Activated CD8-positive, alpha-beta T cell treated with anti-CD3 and anti-CD28 coated beads for 36 hours (primary cell): ENCODE results near the gene GYG2. TPM values are rescaled to one million over a fixed set of nuclear protein-coding genes. Genes with fewer than 3 reads are reported as not detected.
"Not testable (repeated sequence)": the region's sequence is repeated elsewhere in the genome, so short reads cannot be mapped to it uniquely, and the experiment has no call there.

Experiments
- ATAC-seq: fragments of 200-7000 bp; cut with Tn5 transposase; one replicate; pipeline ENCODE4 v1.10.0; 2021; ENCODE audit warnings: mild to moderate bottlenecking, moderate library complexity
- CTCF ChIA-PET: fragments of 350-600 bp; sonication (Branson Sonifier 250); formaldehyde crosslinking; loops from one replicate; lab custom pipeline; 2021; ENCODE audit warnings: antibody characterized with exemption; lab: Charles Lee
- POLR2A ChIA-PET: fragments of 350-600 bp; sonication (Branson Sonifier 250); formaldehyde crosslinking; loops from one replicate; lab custom pipeline; 2021; ENCODE audit warnings: antibody characterized with exemption; lab: Charles Lee
- DNase-seq: peaks from one replicate; pipeline ENCODE4 v3.0.0-alpha.2; 2020
- H3K27ac Mint-ChIP-seq: one replicate; pipeline ENCODE4 v1.8.0; 2021; ENCODE audit warnings: mild to moderate bottlenecking, mixed read lengths
- H3K27me3 Mint-ChIP-seq: one replicate; pipeline ENCODE4 v1.8.0; 2021; ENCODE audit warnings: mixed read lengths
- H3K36me3 Mint-ChIP-seq: one replicate; pipeline ENCODE4 v1.8.0; 2021; ENCODE audit warnings: low read depth, mixed read lengths
- H3K4me1 Mint-ChIP-seq: one replicate; pipeline ENCODE4 v1.8.0; 2021; ENCODE audit warnings: low read depth, mixed read lengths
- H3K4me3 Mint-ChIP-seq: one replicate; pipeline ENCODE4 v1.8.0; 2021; ENCODE audit warnings: mild to moderate bottlenecking, moderate library complexity, mixed read lengths
- H3K9me3 Mint-ChIP-seq: one replicate; pipeline ENCODE4 v1.8.0; 2021; ENCODE audit warnings: mixed read lengths
- CTCF ChIP-seq: fragments of 200-600 bp; IDR thresholded peaks from one replicate; pipeline ENCODE4 v1.8.0; 2022; ENCODE audit warnings: antibody characterized with exemption, mild to moderate bottlenecking
- intact Hi-C: fragments of 100-400 bp; cut with micrococcal nuclease; formaldehyde crosslinking; loops from one replicate; pipeline ENCODE4 v1.10.0; 2022
- total RNA-seq, 2 experiments: library from RNA; stranded (reverse); gene quantifications; one replicate each; pipeline ENCODE4 v1.2.3, GENCODE V29; 2021

The GYG2 gene
- total RNA-seq, 2 experiments from 2014 or later: not detected

- H3K27me3 Mint-ChIP-seq, ATAC-seq, H3K9me3 Mint-ChIP-seq, H3K4me3 Mint-ChIP-seq, CTCF ChIA-PET, H3K4me1 Mint-ChIP-seq, H3K36me3 Mint-ChIP-seq, DNase-seq, POLR2A ChIA-PET, H3K27ac Mint-ChIP-seq, intact Hi-C loops: not testable (repeated sequence)
These were observed 24.5 kb upstream of the GYG2 start for GRCh38 chrX:2804106-2804843.

- POLR2A ChIA-PET, CTCF ChIA-PET, H3K36me3 Mint-ChIP-seq, intact Hi-C loops, H3K9me3 Mint-ChIP-seq, H3K4me1 Mint-ChIP-seq, H3K27ac Mint-ChIP-seq, H3K4me3 Mint-ChIP-seq, DNase-seq, H3K27me3 Mint-ChIP-seq, ATAC-seq: not testable (repeated sequence)
These were observed 23.9 kb upstream of the GYG2 start for GRCh38 chrX:2804858-2805257.

- Mint-ChIP-seq H3K4me1 (peaks cover 3% of the 10 kb centered on the region), H3K36me3 (no peaks in the 10 kb centered on the region), H3K4me3 (no peak overlapping the region), H3K27ac (no peak overlapping the region), H3K9me3 (no peaks in the 10 kb centered on the region), H3K27me3 (no peaks in the 10 kb centered on the region)
- CTCF ChIA-PET: no interaction called here
- POLR2A ChIA-PET: no interaction called here
- intact Hi-C loops: loop anchor here (10.0 kb wide), 1 partner anchor 166 kb away; no protein-coding TSS in a partner anchor
- no peak for ATAC-seq
- TF ChIP-seq CTCF: no peak
- no peak for DNase-seq
These were observed 17.5 kb upstream of the GYG2 start for GRCh38 chrX:2811271-2811670.

- H3K36me3 Mint-ChIP-seq, H3K27me3 Mint-ChIP-seq, POLR2A ChIA-PET, CTCF ChIA-PET, H3K4me1 Mint-ChIP-seq, H3K9me3 Mint-ChIP-seq: not testable (repeated sequence)
- H3K27ac Mint-ChIP-seq: peak overlapping the region; percentile 25
- intact Hi-C loops: loop anchor here (10.0 kb wide), 1 partner anchor 168 kb away; no protein-coding TSS in a partner anchor
- H3K4me3 Mint-ChIP-seq: peak overlapping the region; percentile 38
- peak; percentile 37 for DNase-seq
- peak; percentile 65 for ATAC-seq
- TF ChIP-seq CTCF: peak; percentile 30
These were observed 16.4 kb upstream of the GYG2 start for GRCh38 chrX:2812161-2812907.

- no peaks in the 10 kb centered on the region for H3K9me3 Mint-ChIP-seq
- no peaks in the 10 kb centered on the region for H3K27me3 Mint-ChIP-seq
- H3K4me3 Mint-ChIP-seq: no peak overlapping the region
- no peak for TF ChIP-seq CTCF
- intact Hi-C loops: loop anchor here (10.0 kb wide), 1 partner anchor 172 kb away; no protein-coding TSS in a partner anchor
- DNase-seq (no peak), ATAC-seq (no peak)
- peaks cover 6% of the 10 kb centered on the region for H3K4me1 Mint-ChIP-seq
- ChIA-PET POLR2A (no interaction called here), CTCF (no interaction called here)
- H3K27ac Mint-ChIP-seq: no peak overlapping the region
- no peaks in the 10 kb centered on the region for H3K36me3 Mint-ChIP-seq
These were observed 11.7 kb upstream of the GYG2 start for GRCh38 chrX:2817036-2817435.
